Epithelial cell of esophagus (primary cell): ENCODE data around the gene NMT2.

Experiments used
- DNase-seq: peaks from one replicate; pipeline ENCODE4 v3.0.0; 2010; ENCODE audit warnings: low read depth
- H3K4me3 ChIP-seq: 2 replicates; pipeline ENCODE4 v1.5.1; 2011; ENCODE audit warnings: mild to moderate bottlenecking, low read length, control low read depth
- CTCF ChIP-seq: IDR thresholded peaks from 2 replicates; pipeline ENCODE4 v1.5.1; 2011; ENCODE audit warnings: low read depth, mild to moderate bottlenecking, low read length, control low read depth, inconsistent platforms; ENCODE audit not compliant: insufficient read depth; ENCODE audit errors: missing control alignments

NMT2 gene

GRCh38 chr10:15197276-15197675 is 28.8 kb upstream of the NMT2 start:
- DNase-seq = no peak

GRCh38 chr10:15196021-15196834 is 27.7 kb upstream of the NMT2 start:
- H3K4me3 ChIP-seq = no peak overlapping the region
- TF ChIP-seq CTCF = no peak
- DNase-seq = no peak

More at GRCh38 chr10:15197276-15197675, 28.8 kb upstream of the NMT2 start:
- no peak for TF ChIP-seq CTCF
- no peak overlapping the region for H3K4me3 ChIP-seq

- no peak for TF ChIP-seq CTCF
- H3K4me3 ChIP-seq = no peak overlapping the region
- no peak for DNase-seq
These were observed 20.8 kb upstream of the NMT2 start for GRCh38 chr10:15189133-15189885.

GRCh38 chr10:15188603-15189002 is 20.1 kb upstream of the NMT2 start:
- no peak for TF ChIP-seq CTCF
- no peak for DNase-seq
- no peak overlapping the region for H3K4me3 ChIP-seq

- TF ChIP-seq CTCF = no peak
- H3K4me3 ChIP-seq = no peak overlapping the region
- DNase-seq = no peak
These were observed 15.4 kb upstream of the NMT2 start for GRCh38 chr10:15183689-15184481.

GRCh38 chr10:15182540-15183207 is 14.2 kb upstream of the NMT2 start:
- no peak for TF ChIP-seq CTCF
- H3K4me3 ChIP-seq = no peak overlapping the region
- no peak for DNase-seq
